Measurements from ENCODE around the gene JAKMIP2. TPM values are rescaled to one million over a fixed set of nuclear protein-coding genes. Genes with fewer than 3 reads are reported as not detected.

JAKMIP2 gene
- total RNA-seq, 3 donors from 2014 or later (not counting 1 experiment from before 2014, with no cell fraction given) = 12.2 to 16.1 (median 14.9) TPM

DNA sequence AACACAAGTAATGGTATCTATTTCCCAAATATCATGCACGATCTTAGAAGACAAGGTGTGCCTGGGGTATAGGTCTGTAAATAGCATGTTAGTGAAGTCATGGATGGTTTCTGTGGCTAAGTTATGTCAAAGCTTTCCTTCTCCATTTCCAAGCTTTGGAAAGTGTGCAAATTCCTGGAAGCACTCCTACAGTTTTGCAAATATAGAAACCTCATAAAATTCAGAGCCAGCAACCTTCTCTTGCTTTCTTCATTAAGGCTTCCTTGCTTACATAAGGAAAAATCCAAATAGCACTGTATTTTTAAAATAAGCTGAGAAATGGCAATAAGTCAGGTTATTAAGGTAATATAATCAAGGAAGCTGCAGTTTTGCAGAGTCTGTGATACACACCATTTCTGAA, 138.1 kb downstream of the JAKMIP2 start:
- H3K27me3 ChIP-seq (ENCODE audit: control insufficient read depth, insufficient read depth, low read length) = no peaks in the 10 kb centered on the region
- H3K27me3 Mint-ChIP-seq (ENCODE audit: low read depth in 2 of 2) = no peaks in the 10 kb centered on the region
- H3K4me1 ChIP-seq (ENCODE audit: control insufficient read depth, insufficient read depth, low read length) = no peaks in the 10 kb centered on the region
- H3K36me3 ChIP-seq (ENCODE audit: control insufficient read depth, insufficient read depth, low read length) = peaks cover 52% of the 10 kb centered on the region
- no peak for ATAC-seq
- no peak overlapping the region for H3K27ac Mint-ChIP-seq
- TF ChIP-seq, protein P1, sequence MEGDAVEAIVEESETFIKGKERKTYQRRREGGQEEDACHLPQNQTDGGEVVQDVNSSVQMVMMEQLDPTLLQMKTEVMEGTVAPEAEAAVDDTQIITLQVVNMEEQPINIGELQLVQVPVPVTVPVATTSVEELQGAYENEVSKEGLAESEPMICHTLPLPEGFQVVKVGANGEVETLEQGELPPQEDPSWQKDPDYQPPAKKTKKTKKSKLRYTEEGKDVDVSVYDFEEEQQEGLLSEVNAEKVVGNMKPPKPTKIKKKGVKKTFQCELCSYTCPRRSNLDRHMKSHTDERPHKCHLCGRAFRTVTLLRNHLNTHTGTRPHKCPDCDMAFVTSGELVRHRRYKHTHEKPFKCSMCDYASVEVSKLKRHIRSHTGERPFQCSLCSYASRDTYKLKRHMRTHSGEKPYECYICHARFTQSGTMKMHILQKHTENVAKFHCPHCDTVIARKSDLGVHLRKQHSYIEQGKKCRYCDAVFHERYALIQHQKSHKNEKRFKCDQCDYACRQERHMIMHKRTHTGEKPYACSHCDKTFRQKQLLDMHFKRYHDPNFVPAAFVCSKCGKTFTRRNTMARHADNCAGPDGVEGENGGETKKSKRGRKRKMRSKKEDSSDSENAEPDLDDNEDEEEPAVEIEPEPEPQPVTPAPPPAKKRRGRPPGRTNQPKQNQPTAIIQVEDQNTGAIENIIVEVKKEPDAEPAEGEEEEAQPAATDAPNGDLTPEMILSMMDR (IDR thresholded peaks at IDR 0.05) = no peak
- no peak overlapping the region for H3K27ac ChIP-seq (ENCODE audit: low read length)
- no CpG with 5 or more reads among the region's 1 CpG for WGBS (ENCODE audit: insufficient coverage)
- peaks cover 42% of the 10 kb centered on the region for H3K36me3 Mint-ChIP-seq
- H3K4me3 Mint-ChIP-seq = no peak overlapping the region
- intact Hi-C loops (cut with micrococcal nuclease) = no loop called here
- H3K9me3 ChIP-seq (ENCODE audit: control insufficient read depth, insufficient read depth, low read length) = no peaks in the 10 kb centered on the region
- no peaks in the 10 kb centered on the region for H3K9me3 Mint-ChIP-seq
- no peak overlapping the region for H3K4me3 ChIP-seq (ENCODE audit: low read length)
- peaks cover 14 to 16% of the 10 kb centered on the region in 2 donors for H3K4me1 Mint-ChIP-seq
- DNase-seq = no peak

DNA sequence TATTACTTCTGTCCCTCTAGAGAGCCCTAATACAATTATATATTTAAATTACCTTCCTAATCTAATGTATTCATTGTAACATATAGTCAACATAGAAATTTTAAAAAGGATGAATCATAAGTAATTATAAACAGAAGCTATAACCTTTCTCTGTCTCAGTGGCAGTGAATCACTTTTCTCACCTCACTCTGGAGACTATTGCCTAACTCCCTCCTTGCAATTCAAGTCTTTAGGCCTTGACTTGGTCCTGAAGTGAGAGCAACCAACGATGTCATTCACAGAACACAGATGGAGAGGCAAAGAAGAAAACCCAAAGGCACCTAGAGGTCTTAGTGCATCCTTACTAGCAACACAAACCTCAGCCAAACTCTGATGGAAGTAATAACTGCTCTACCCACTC, 139.4 kb downstream of the JAKMIP2 start:
- H3K4me1 ChIP-seq (ENCODE audit: control insufficient read depth, insufficient read depth, low read length) = no peaks in the 10 kb centered on the region
- TF ChIP-seq, protein P1 (IDR thresholded peaks at IDR 0.05) = no peak
- intact Hi-C loops (cut with micrococcal nuclease) = no loop called here
- no peaks in the 10 kb centered on the region for H3K27me3 Mint-ChIP-seq (ENCODE audit: low read depth in 2 of 2)
- H3K27me3 ChIP-seq (ENCODE audit: control insufficient read depth, insufficient read depth, low read length) = no peaks in the 10 kb centered on the region
- H3K9me3 Mint-ChIP-seq = no peaks in the 10 kb centered on the region
- H3K27ac ChIP-seq (ENCODE audit: low read length) = no peak overlapping the region
- H3K4me3 ChIP-seq (ENCODE audit: low read length) = no peak overlapping the region
- ATAC-seq (no peak), DNase-seq (no peak)
- no peak overlapping the region for H3K27ac Mint-ChIP-seq
- WGBS (ENCODE audit: insufficient coverage) = 69% methylated on average over 1 of the region's 1 CpG
- H3K9me3 ChIP-seq (ENCODE audit: control insufficient read depth, insufficient read depth, low read length) = no peaks in the 10 kb centered on the region
- no peak overlapping the region for H3K4me3 Mint-ChIP-seq
- H3K4me1 Mint-ChIP-seq = peaks cover 7 to 9% of the 10 kb centered on the region in 2 donors
- peaks cover 57% of the 10 kb centered on the region for H3K36me3 ChIP-seq (ENCODE audit: control insufficient read depth, insufficient read depth, low read length)
- H3K36me3 Mint-ChIP-seq = peaks cover 42% of the 10 kb centered on the region

DNA sequence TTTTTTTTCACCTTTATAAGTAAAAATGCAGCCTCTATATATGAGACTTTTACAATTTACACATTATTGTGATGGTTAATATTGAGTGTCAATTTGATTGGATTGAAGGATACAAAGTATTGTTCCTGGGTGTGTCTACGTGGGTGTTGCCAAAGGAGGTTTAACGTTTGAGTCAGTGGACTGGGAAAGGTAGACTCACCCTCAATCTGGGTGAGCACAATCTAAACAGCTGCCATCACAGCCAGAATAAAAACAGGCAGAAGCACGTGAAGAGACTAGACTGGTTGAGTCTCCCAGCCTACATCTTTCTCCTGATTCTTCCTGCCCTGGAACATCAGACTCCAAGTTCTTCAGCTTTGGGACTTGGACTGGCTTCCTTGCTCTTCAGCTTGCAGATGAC, 139.9 kb downstream of the JAKMIP2 start:
- H3K27ac ChIP-seq (ENCODE audit: low read length) = no peak overlapping the region
- WGBS (ENCODE audit: insufficient coverage) = 93% methylated on average over 3 of the region's 3 CpGs
- no peaks in the 10 kb centered on the region for H3K4me1 ChIP-seq (ENCODE audit: control insufficient read depth, insufficient read depth, low read length)
- peaks cover 42% of the 10 kb centered on the region for H3K36me3 Mint-ChIP-seq
- no peaks in the 10 kb centered on the region for H3K9me3 Mint-ChIP-seq
- no peak overlapping the region for H3K4me3 Mint-ChIP-seq
- no peak for ATAC-seq
- intact Hi-C loops (cut with micrococcal nuclease) = no loop called here
- no peak for DNase-seq
- no peaks in the 10 kb centered on the region for H3K9me3 ChIP-seq (ENCODE audit: control insufficient read depth, insufficient read depth, low read length)
- H3K27ac Mint-ChIP-seq = no peak overlapping the region
- H3K4me1 Mint-ChIP-seq = peaks cover 3 to 5% of the 10 kb centered on the region in 2 donors
- H3K27me3 Mint-ChIP-seq (ENCODE audit: low read depth in 2 of 2) = no peaks in the 10 kb centered on the region
- TF ChIP-seq, protein P1 (IDR thresholded peaks at IDR 0.05) = no peak
- H3K27me3 ChIP-seq (ENCODE audit: control insufficient read depth, insufficient read depth, low read length) = no peaks in the 10 kb centered on the region
- no peak overlapping the region for H3K4me3 ChIP-seq (ENCODE audit: low read length)
- peaks cover 57% of the 10 kb centered on the region for H3K36me3 ChIP-seq (ENCODE audit: control insufficient read depth, insufficient read depth, low read length)

DNA sequence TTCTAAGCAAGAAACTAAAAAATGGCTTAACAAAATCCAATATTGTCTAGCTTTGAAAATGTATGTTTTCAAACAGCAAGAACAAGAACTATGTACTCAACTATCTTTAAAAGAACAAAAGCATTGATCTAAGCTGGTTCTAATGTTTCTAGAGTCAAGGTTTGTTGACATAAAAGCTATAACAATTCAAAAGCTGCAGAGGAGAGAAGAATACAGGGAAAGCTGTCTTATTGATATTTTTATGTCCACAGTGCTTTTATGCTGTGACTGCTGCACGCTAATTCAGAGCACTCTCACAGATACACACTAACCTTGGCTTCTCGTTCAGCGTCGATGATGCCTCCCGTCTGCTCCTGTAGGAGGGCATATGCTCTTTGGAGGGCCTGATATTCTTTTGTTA, 143.2 kb downstream of the JAKMIP2 start:
- no peaks in the 10 kb centered on the region for H3K9me3 Mint-ChIP-seq
- 96% methylated on average over 5 of the region's 5 CpGs for WGBS (ENCODE audit: insufficient coverage)
- TF ChIP-seq, protein P1 (IDR thresholded peaks at IDR 0.05) = no peak
- Histone ChIP-seq H3K4me1 (ENCODE audit: control insufficient read depth, insufficient read depth, low read length) (no peaks in the 10 kb centered on the region), H3K9me3 (ENCODE audit: control insufficient read depth, insufficient read depth, low read length) (no peaks in the 10 kb centered on the region), H3K27me3 (ENCODE audit: control insufficient read depth, insufficient read depth, low read length) (no peaks in the 10 kb centered on the region), H3K27ac (ENCODE audit: low read length) (no peak overlapping the region), H3K4me3 (ENCODE audit: low read length) (no peak overlapping the region), H3K36me3 (ENCODE audit: control insufficient read depth, insufficient read depth, low read length) (peaks cover 61% of the 10 kb centered on the region)
- no peak for ATAC-seq
- H3K4me1 Mint-ChIP-seq = no peaks in the 10 kb centered on the region
- no peak overlapping the region for H3K27ac Mint-ChIP-seq
- intact Hi-C loops (cut with micrococcal nuclease) = no loop called here
- peaks cover 41% of the 10 kb centered on the region for H3K36me3 Mint-ChIP-seq
- no peak for DNase-seq
- H3K27me3 Mint-ChIP-seq (ENCODE audit: low read depth in 2 of 2) = no peaks in the 10 kb centered on the region
- H3K4me3 Mint-ChIP-seq = no peak overlapping the region
